Ascending aorta (tissue), 2 donors: ENCODE results near the gene SAMD7. TPM values are rescaled to one million over a fixed set of nuclear protein-coding genes. Genes with fewer than 3 reads are reported as not detected.

Experiments used
- DNase-seq, 2 donors: peaks; one replicate each; pipeline ENCODE4 v3.0.0-alpha.2; 2019; ENCODE audit warnings: low spot score in 2 of 2
- H3K27ac ChIP-seq, 2 donors: fragments of 200-600 bp; sonication (generic); one replicate each; pipeline ENCODE4 v1.5.1; 2016 to 2017; ENCODE audit warnings: mild to moderate bottlenecking in 1 of 2
- H3K27me3 ChIP-seq: fragments of 200-600 bp; sonication (generic); one replicate; pipeline ENCODE4 v1.5.1; 2017
- H3K36me3 ChIP-seq, 2 donors: fragments of 200-600 bp; sonication (generic); one replicate each; pipeline ENCODE4 v1.5.1; 2016
- H3K4me1 ChIP-seq, 2 donors: fragments of 200-600 bp; sonication (generic); one replicate each; pipeline ENCODE4 v1.5.1; 2016 to 2017; ENCODE audit warnings: mild to moderate bottlenecking in 1 of 2
- H3K4me3 ChIP-seq, 2 donors: fragments of 200-600 bp; sonication (generic); one replicate each; pipeline ENCODE4 v1.5.1; 2016 to 2017; ENCODE audit warnings: mild to moderate bottlenecking in 1 of 2
- H3K9me3 ChIP-seq, 2 donors: fragments of 200-600 bp; sonication (generic); one replicate each; pipeline ENCODE4 v1.5.1; 2016
- CTCF ChIP-seq, 3 experiments: fragments of 200-600 bp in 2 of 3; fragments of 450-650 bp in 1 of 3; sonication (generic) in 2 of 3; IDR thresholded peaks; one replicate each; pipeline ENCODE4 v1.5.1; 2016 to 2019; ENCODE audit warnings: antibody characterized with exemption in 3 of 3, mild to moderate bottlenecking in 1 of 3, moderate library complexity in 1 of 3
- intact Hi-C: fragments of 100-400 bp; cut with DNase I; formaldehyde crosslinking; loops from one replicate; pipeline ENCODE4 v1.15.1; 2023
- total RNA-seq: library from RNA; depleted of rRNA; stranded (reverse); fragments of >200 nt; gene quantifications from one replicate; pipeline ENCODE4 v1.1.0, GENCODE V29; 2016

The SAMD7 gene
- total RNA-seq, 1 donor from 2014 or later: not detected

GRCh38 chr3:169895072-169895471, 16.3 kb upstream of the SAMD7 start:
- no peak overlapping the region for H3K4me3 ChIP-seq
- no peaks in the 10 kb centered on the region for H3K4me1 ChIP-seq
- no peak overlapping the region for H3K27ac ChIP-seq
- no peaks in the 10 kb centered on the region for H3K36me3 ChIP-seq
- no peaks in the 10 kb centered on the region for H3K9me3 ChIP-seq
- no peak for DNase-seq
- intact Hi-C loops: no loop called here
- no peaks in the 10 kb centered on the region for H3K27me3 ChIP-seq
- no peak for TF ChIP-seq CTCF (IDR thresholded peaks at IDR 0.05)

- no peak for DNase-seq
- TF ChIP-seq CTCF (IDR thresholded peaks at IDR 0.05): no peak
- Histone ChIP-seq H3K27ac (no peak overlapping the region), H3K36me3 (no peaks in the 10 kb centered on the region), H3K4me1 (no peaks in the 10 kb centered on the region), H3K27me3 (no peaks in the 10 kb centered on the region), H3K4me3 (no peak overlapping the region), H3K9me3 (peaks cover 6 to 9% of the 10 kb centered on the region in 2 donors)
- intact Hi-C loops: no loop called here
Measured at GRCh38 chr3:169897284-169897683, 14.1 kb upstream of the SAMD7 start.

- Histone ChIP-seq H3K36me3 (no peaks in the 10 kb centered on the region), H3K4me1 (no peaks in the 10 kb centered on the region), H3K27ac (no peak overlapping the region), H3K9me3 (peaks cover 6 to 9% of the 10 kb centered on the region in 2 donors), H3K27me3 (no peaks in the 10 kb centered on the region), H3K4me3 (no peak overlapping the region)
- TF ChIP-seq CTCF (IDR thresholded peaks at IDR 0.05): no peak
- DNase-seq: no peak
- intact Hi-C loops: no loop called here
Measured at GRCh38 chr3:169901453-169901852, 9.9 kb upstream of the SAMD7 start.

GRCh38 chr3:169905404-169905803, 6.0 kb upstream of the SAMD7 start:
- H3K4me1 ChIP-seq: no peaks in the 10 kb centered on the region
- no peak overlapping the region for H3K27ac ChIP-seq
- H3K4me3 ChIP-seq: no peak overlapping the region
- no peak for DNase-seq
- intact Hi-C loops: no loop called here
- H3K36me3 ChIP-seq: no peaks in the 10 kb centered on the region
- H3K9me3 ChIP-seq: peaks cover 6 to 9% of the 10 kb centered on the region in 2 donors
- H3K27me3 ChIP-seq: no peaks in the 10 kb centered on the region
- TF ChIP-seq CTCF (IDR thresholded peaks at IDR 0.05): no peak

GRCh38 chr3:169907476-169907875, 3.9 kb upstream of the SAMD7 start:
- TF ChIP-seq CTCF (IDR thresholded peaks at IDR 0.05): no peak
- DNase-seq: no peak
- Histone ChIP-seq H3K27ac (no peak overlapping the region), H3K4me1 (no peaks in the 10 kb centered on the region), H3K36me3 (no peaks in the 10 kb centered on the region), H3K4me3 (no peak overlapping the region), H3K9me3 (no peaks in the 10 kb centered on the region), H3K27me3 (no peaks in the 10 kb centered on the region)
- intact Hi-C loops: no loop called here

- Histone ChIP-seq H3K36me3 (no peaks in the 10 kb centered on the region), H3K27me3 (no peaks in the 10 kb centered on the region), H3K27ac (no peak overlapping the region), H3K4me1 (no peaks in the 10 kb centered on the region), H3K9me3 (no peaks in the 10 kb centered on the region), H3K4me3 (no peak overlapping the region)
- intact Hi-C loops: no loop called here
- DNase-seq: no peak
- no peak for TF ChIP-seq CTCF (IDR thresholded peaks at IDR 0.05)
Measured at GRCh38 chr3:169907944-169908343, 3.4 kb upstream of the SAMD7 start.
